Liver (tissue), 9 donors: ENCODE measurements around the gene IFI27. TPM values are rescaled to one million over a fixed set of nuclear protein-coding genes. Genes with fewer than 3 reads are reported as not detected.

Source experiments
- DNase-seq: peaks from one replicate; pipeline ENCODE4 v3.0.0-alpha.2; 2017; ENCODE audit warnings: low spot score
- H3K27ac ChIP-seq, 2 donors: one replicate each; pipeline ENCODE4 v1.7.0; 2013; ENCODE audit warnings: inconsistent platforms in 2 of 2, low read length in 2 of 2, control low read depth in 1 of 2, low read depth in 1 of 2, mild to moderate bottlenecking in 1 of 2
- H3K27me3 ChIP-seq, 4 donors: one replicate each; pipeline versions ENCODE4 v1.6.1 to v1.7.0; 2013; ENCODE audit warnings: low read length in 3 of 4, inconsistent platforms in 1 of 4, mild to moderate bottlenecking in 1 of 4, moderate library complexity in 1 of 4; ENCODE audit not compliant: control insufficient read depth in 4 of 4, insufficient read depth in 4 of 4
- H3K36me3 ChIP-seq, 4 donors: one replicate each; pipeline versions ENCODE4 v1.6.1 to v1.7.0; 2013; ENCODE audit warnings: low read length in 3 of 4, mild to moderate bottlenecking in 3 of 4, low read depth in 1 of 4, moderate library complexity in 1 of 4; ENCODE audit not compliant: control insufficient read depth in 4 of 4, insufficient read depth in 3 of 4
- H3K4me1 ChIP-seq, 4 donors: one replicate each; pipeline versions ENCODE4 v1.6.1 to v1.7.0; 2013; ENCODE audit warnings: low read length in 3 of 4, mild to moderate bottlenecking in 3 of 4, moderate library complexity in 1 of 4; ENCODE audit not compliant: control insufficient read depth in 4 of 4, insufficient read depth in 4 of 4
- H3K4me3 ChIP-seq, 3 donors: one replicate each; pipeline versions ENCODE4 v1.6.1 to v1.7.0; 2013; ENCODE audit warnings: low read length in 3 of 3, control low read depth in 1 of 3, low read depth in 1 of 3, mild to moderate bottlenecking in 1 of 3
- H3K9ac ChIP-seq, 2 donors: one replicate each; pipeline ENCODE4 v1.7.0; 2013; ENCODE audit warnings: low read length in 2 of 2, mild to moderate bottlenecking in 2 of 2, moderate library complexity in 2 of 2, control low read depth in 1 of 2, low read depth in 1 of 2
- H3K9me3 ChIP-seq, 4 donors: one replicate each; pipeline versions ENCODE4 v1.6.1 to v1.7.0; 2013; ENCODE audit warnings: low read length in 3 of 4; ENCODE audit not compliant: control insufficient read depth in 4 of 4
- ATF3 ChIP-seq: IDR thresholded peaks from 2 replicates; pipeline ENCODE4 v1.6.1; 2016; ENCODE audit warnings: antibody characterized with exemption
- CTCF ChIP-seq: fragments of 150-350 bp; IDR thresholded peaks from 2 replicates; pipeline ENCODE4 v1.5.1; 2017; ENCODE audit warnings: improper control_type of control experiment, low read depth, low read length; ENCODE audit not compliant: missing input control
- EGR1 ChIP-seq, 2 donors: IDR thresholded peaks; 2 replicates each; pipeline ENCODE4 v1.6.1; 2016 to 2018; ENCODE audit warnings: antibody characterized with exemption in 2 of 2, low read depth in 2 of 2
- FOXA1 ChIP-seq: IDR thresholded peaks from 2 replicates; pipeline ENCODE4 v1.6.1; 2016; ENCODE audit warnings: antibody characterized with exemption
- FOXA2 ChIP-seq: IDR thresholded peaks from 2 replicates; pipeline ENCODE4 v1.6.1; 2016; ENCODE audit warnings: antibody characterized with exemption
- GABPA ChIP-seq, 2 donors: IDR thresholded peaks in 1 of 2; conservative IDR thresholded peaks in 1 of 2; 2 replicates each; pipeline ENCODE4 v1.6.1; 2016; ENCODE audit warnings: antibody characterized with exemption in 2 of 2, mild to moderate bottlenecking in 1 of 2, moderate library complexity in 1 of 2
- HNF4A ChIP-seq, 2 donors: conservative IDR thresholded peaks; 2 replicates each; pipeline ENCODE4 v1.6.1; 2016; ENCODE audit warnings: antibody characterized with exemption in 2 of 2, mild to moderate bottlenecking in 2 of 2
- HNF4G ChIP-seq: IDR thresholded peaks from 2 replicates; pipeline ENCODE4 v1.6.1; 2016; ENCODE audit warnings: antibody characterized with exemption
- JUND ChIP-seq, 2 donors: IDR thresholded peaks; 2 replicates each; pipeline ENCODE4 v1.6.1; 2016; ENCODE audit warnings: antibody characterized with exemption in 2 of 2
- MAX ChIP-seq: IDR thresholded peaks from 2 replicates; pipeline ENCODE4 v1.6.1; 2016; ENCODE audit warnings: antibody characterized with exemption
- NR2F2 ChIP-seq: IDR thresholded peaks from 2 replicates; pipeline ENCODE4 v1.6.1; 2016; ENCODE audit warnings: antibody characterized with exemption
- RAD21 ChIP-seq, 2 donors: IDR thresholded peaks; 2 replicates each; pipeline ENCODE4 v1.6.1; 2016; ENCODE audit warnings: antibody characterized with exemption in 2 of 2, mild to moderate bottlenecking in 2 of 2
- RXRA ChIP-seq, 2 donors: IDR thresholded peaks; 2 replicates each; pipeline ENCODE4 v1.6.1; 2017 to 2018; ENCODE audit warnings: antibody characterized with exemption in 2 of 2, mild to moderate bottlenecking in 1 of 2
- SP1 ChIP-seq: IDR thresholded peaks from 2 replicates; pipeline ENCODE4 v1.6.1; 2018; ENCODE audit warnings: antibody characterized with exemption, mild to moderate bottlenecking
- TAF1 ChIP-seq: conservative IDR thresholded peaks from 2 replicates; pipeline ENCODE4 v1.6.1; 2016; ENCODE audit warnings: antibody characterized with exemption, mild to moderate bottlenecking
- YY1 ChIP-seq: IDR thresholded peaks from 2 replicates; pipeline ENCODE4 v1.6.1; 2016; ENCODE audit warnings: antibody characterized with exemption, mild to moderate bottlenecking
- ZBTB33 ChIP-seq: IDR thresholded peaks from 2 replicates; pipeline ENCODE4 v1.6.1; 2016; ENCODE audit warnings: antibody characterized with exemption
- WGBS: extraction: QIAGEN DNeasy Blood & Tissue Kit; methylation state at CpG from one replicate; pipeline ENCODE4 v1.1.7; 2013; 5-methylcytosine and 5-hydroxymethylcytosine counted together
- polyA plus RNA-seq, 2 donors: library from polyadenylated mRNA; stranded (reverse) in 1 of 2; unstranded in 1 of 2; fragments of 200-250 nt in 1 of 2; fragments of >200 nt in 1 of 2; fragmentation: Nextera tagmentation in 1 of 2; extraction: Ambion mirVana in 1 of 2; gene quantifications; one replicate each; pipeline versions ENCODE4 v1.2.1 to v1.2.3, GENCODE V29; 2013 to 2015
- total RNA-seq, 2 donors: library from RNA; depleted of rRNA; stranded (reverse); fragments of >200 nt; gene quantifications; one replicate each; pipeline ENCODE4 v1.2.3, GENCODE V29; 2014
- TF ChIP-seq, protein P1 (sequence below): IDR thresholded peaks from 2 replicates; pipeline ENCODE4 v1.6.1; 2016; ENCODE audit warnings: antibody characterized with exemption, mild to moderate bottlenecking
- donor health status: healthy.
- donor health status: healthy.
- donor health status: healthy.
- donor health status: healthy.
- donor health status: healthy.

IFI27 gene
- total and polyA plus RNA-seq, 4 donors = 12.7 to 170 (median 42.2) TPM

GRCh38 chr14:94102768-94103482, 7.6 kb upstream of the IFI27 start:
- H3K4me1 ChIP-seq = no peaks in the 10 kb centered on the region
- H3K27me3 ChIP-seq = no peaks in the 10 kb centered on the region
- no peak for DNase-seq
- H3K4me3 ChIP-seq = no peak overlapping the region
- 85% methylated on average over 8 of the region's 8 CpGs for WGBS
- no peaks in the 10 kb centered on the region for H3K9me3 ChIP-seq
- TF ChIP-seq TAF1 = no peak
- TF ChIP-seq YY1 = no peak
- no peak for TF ChIP-seq HNF4G
- TF ChIP-seq ZBTB33 = no peak
- no peak for TF ChIP-seq CTCF
- TF ChIP-seq EGR1 (IDR thresholded peaks at IDR 0.05; ENCODE audit: low read depth in 2 of 2) = no peak
- TF ChIP-seq MAX = no peak
- no peak for TF ChIP-seq JUND (IDR thresholded peaks at IDR 0.05)
- TF ChIP-seq FOXA1 = no peak
- TF ChIP-seq, protein P1, sequence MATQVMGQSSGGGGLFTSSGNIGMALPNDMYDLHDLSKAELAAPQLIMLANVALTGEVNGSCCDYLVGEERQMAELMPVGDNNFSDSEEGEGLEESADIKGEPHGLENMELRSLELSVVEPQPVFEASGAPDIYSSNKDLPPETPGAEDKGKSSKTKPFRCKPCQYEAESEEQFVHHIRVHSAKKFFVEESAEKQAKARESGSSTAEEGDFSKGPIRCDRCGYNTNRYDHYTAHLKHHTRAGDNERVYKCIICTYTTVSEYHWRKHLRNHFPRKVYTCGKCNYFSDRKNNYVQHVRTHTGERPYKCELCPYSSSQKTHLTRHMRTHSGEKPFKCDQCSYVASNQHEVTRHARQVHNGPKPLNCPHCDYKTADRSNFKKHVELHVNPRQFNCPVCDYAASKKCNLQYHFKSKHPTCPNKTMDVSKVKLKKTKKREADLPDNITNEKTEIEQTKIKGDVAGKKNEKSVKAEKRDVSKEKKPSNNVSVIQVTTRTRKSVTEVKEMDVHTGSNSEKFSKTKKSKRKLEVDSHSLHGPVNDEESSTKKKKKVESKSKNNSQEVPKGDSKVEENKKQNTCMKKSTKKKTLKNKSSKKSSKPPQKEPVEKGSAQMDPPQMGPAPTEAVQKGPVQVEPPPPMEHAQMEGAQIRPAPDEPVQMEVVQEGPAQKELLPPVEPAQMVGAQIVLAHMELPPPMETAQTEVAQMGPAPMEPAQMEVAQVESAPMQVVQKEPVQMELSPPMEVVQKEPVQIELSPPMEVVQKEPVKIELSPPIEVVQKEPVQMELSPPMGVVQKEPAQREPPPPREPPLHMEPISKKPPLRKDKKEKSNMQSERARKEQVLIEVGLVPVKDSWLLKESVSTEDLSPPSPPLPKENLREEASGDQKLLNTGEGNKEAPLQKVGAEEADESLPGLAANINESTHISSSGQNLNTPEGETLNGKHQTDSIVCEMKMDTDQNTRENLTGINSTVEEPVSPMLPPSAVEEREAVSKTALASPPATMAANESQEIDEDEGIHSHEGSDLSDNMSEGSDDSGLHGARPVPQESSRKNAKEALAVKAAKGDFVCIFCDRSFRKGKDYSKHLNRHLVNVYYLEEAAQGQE = no peak
- TF ChIP-seq FOXA2 = no peak
- TF ChIP-seq HNF4A (conservative IDR thresholded peaks at IDR 0.05) = no peak
- no peak for TF ChIP-seq RXRA (IDR thresholded peaks at IDR 0.05)
- TF ChIP-seq NR2F2 = no peak
- TF ChIP-seq SP1 = no peak
- TF ChIP-seq RAD21 (IDR thresholded peaks at IDR 0.05) = no peak
- no peak for TF ChIP-seq ATF3
- TF ChIP-seq GABPA (IDR thresholded peaks at IDR 0.05 in 1 of 2, conservative IDR thresholded peaks at IDR 0.05 in 1 of 2) = no peak
- H3K9ac ChIP-seq = no peak overlapping the region
- no peaks in the 10 kb centered on the region for H3K36me3 ChIP-seq
- no peak overlapping the region for H3K27ac ChIP-seq
